ENCODE data around the gene FAH. TPM values are rescaled to one million over a fixed set of nuclear protein-coding genes. Genes with fewer than 3 reads are reported as not detected.

The FAH gene
- total RNA-seq, 1 donor from 2014 or later: 3.4 TPM

DNA sequence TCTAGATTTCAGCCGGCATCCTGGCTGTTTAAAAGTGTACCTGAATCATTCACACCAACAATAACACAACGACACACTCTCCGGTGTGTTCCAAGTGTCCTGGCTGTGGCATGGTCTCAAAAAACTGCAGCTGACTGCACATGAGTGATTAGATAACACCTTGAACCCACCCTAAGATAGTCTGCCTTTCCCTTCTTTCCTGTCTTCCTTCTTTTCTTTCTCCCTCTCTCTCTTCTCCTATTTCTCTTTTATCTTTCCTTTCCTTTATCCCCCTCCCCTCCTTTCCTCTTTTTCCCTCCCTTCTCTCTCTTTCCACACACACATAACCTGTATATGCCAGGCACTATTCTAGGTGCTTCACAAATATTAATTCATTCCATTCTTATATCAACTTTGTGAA is 1.2 kb upstream of the FAH start:
- no peak for DNase-seq (ENCODE audit: low read depth in 2 of 2)

DNA sequence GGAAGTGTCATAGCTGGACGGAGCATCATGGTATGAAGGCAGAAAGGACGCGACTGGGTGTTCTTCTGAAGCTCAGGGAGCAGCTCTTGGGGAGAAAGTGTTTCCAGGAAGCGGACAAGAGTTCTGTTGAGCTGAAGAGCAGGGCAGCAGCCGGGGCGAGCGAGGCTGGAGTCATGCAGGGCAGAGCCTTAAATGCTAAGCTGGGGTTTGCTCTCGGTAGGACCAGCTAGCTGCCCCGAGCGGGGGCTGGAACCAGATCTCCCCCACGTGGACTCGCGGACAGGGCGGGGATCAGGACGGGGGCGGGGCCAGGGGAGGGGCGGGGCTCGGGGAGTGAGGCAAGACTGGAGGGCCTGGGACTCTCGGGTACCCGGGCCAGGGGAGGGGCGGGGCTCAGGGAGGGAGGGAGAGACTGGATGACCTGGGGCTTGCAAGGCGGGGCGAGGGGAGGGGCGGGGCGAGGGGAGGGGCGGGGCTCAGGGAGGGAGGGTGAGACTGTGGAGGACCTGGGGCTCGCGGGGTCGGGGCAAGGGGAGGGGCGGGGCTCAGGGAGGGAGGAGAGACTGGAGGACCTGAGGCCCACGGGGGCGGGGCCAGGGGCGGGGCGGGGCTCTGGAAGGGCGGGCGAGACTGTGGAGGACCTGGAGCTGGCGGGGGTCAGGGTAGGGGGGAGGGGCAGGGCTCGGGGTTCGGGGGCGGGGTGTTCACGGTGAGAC is 461 bp upstream of the FAH start:
- peak; percentile 83 to 88 for DNase-seq (ENCODE audit: low read depth in 2 of 2)

DNA sequence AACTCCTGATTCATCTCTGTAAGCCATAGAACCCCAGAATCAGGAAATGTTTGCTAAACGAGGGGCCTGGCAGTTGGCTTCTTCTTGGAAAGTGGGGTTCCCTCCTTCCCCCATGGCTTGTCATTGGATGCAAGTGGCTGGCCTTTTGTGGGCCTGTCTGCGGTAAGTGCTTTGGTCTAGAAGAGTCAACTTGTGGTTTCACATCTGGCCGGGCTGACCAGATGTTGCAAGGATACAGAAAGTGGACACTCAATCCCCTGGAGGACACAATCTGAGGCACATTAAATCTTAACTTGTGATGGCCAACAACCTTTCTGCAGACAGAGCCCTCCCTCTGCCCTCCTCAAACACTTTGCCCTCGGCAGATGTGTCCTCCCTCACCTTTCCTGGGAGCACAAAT is 1.1 kb downstream of the FAH start:
- no peak for DNase-seq (ENCODE audit: low read depth in 2 of 2)

DNA sequence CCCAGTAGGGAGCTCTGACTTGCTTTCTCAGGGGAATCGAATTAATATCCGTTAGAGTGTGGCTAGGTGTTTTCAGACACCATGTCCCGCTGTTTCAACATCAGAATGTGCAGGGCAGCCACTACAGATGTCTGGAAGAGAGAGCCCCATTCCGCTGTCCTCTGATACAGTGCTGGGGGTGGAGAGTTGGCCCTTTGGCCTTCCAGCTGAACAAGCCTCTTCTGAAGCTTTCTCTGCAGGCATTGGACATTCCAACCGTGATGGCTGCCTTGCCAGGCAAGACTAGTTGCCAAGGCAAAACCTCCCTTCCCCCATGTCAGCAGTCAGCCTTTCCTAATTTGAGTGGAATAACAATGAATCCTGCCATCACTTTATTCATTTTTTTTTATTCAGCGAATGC is 1.5 kb downstream of the FAH start:
- no peak for DNase-seq (ENCODE audit: low read depth in 2 of 2)

DNA sequence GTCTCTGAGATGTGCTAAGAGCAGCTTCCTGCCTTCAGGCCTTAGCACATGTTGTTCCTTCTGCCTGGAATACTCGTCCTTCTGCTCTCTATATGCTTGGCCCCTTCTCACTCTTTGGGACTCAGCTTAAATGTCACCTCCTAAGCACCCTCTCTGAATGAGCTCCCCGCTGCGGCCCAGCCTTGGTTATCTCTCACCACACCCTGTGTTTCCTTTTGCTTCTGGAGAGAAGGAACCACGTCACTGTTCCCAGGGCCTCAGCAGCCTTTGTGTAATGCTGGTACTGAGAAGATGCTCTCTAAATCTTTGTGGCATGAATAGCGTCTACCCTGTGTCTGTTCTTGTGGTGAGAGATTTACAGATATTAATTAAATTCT is 2.2 kb downstream of the FAH start:
- no peak for DNase-seq (ENCODE audit: low read depth in 2 of 2)

DNA sequence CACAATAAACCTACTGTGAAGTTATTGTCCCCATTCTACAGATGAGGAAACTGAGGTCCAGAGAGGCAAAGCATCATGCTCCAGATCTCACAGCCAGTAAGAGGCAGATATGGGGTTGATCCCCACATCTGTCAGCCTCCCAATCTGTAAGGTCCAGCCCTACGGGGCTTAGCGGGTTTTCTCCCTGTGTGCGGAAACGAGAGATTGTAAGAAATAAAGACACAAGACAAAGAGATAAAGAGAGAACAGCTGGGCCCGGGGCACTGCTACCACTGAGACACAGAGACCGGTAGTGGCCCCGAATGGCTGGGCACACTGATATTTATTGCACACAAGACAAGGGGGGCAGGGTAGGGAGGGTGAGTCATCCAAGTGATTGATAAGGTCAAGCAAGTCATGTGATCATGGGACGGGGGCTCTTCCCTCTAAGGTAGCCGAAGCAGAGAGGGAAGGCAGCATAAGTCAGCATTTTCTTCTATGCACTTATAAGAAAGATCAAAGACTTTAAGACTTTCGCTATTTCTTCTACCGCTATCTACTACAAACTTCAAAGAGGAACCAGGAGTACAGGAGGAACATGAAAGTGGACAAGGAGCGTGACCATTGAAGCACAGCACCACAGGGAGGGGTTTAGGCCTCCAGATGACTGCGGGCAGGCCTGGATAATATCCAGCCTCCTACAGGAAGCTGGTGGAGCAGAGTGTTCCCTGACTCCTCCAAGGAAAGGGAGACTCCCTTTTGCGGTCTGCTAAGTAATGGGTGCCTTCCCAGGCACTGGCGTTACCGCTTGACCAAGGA is 2.8 kb downstream of the FAH start:
- peak in 1 of 2 donors; percentile 67 for DNase-seq (ENCODE audit: low read depth in 2 of 2)

DNA sequence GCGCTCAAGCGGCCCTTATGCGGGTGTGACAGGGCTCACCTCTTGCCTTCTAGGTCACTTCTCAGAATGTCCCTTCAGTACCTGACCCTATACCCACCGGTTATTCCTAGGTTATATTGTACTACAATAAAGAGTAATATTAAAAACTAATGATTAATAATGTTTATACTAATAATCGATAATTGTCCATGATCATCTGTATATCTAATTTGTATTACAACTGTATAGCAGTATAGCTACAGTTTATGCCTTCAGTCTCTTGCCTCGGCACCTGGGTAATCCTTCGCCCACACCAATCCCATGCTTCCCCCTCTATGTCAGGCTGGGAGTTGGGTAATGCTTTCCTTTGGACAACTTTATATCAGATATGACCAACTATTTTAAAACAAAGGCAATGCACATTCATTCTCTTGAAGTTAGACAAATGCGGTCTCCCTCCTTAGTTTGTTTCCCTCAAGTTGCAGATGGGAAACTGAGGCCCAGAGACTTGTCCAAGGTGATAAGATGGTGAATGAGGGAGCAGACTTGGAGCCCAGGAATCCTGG is 3.4 kb downstream of the FAH start:
- no peak for DNase-seq (ENCODE audit: low read depth in 2 of 2)

DNA sequence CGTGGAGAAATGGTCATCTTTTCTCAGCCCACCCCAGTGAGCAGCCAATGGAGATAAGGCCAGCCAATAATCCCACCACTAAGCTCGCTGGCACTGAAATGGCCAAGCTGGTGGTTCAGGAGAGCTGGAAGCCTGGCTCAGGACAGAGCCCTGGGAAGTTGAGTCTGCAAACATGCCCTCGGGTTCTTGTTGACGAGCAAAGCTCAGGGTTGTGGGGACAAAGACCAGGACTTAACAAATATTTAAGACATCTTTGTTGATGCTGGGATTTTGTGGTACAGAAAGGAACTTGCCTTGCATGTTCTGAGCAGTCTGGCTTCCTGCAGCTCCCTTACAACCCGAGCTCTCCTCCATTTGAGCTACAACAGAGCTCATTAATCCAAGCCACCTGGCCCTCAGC is 4.4 kb downstream of the FAH start:
- no peak for DNase-seq (ENCODE audit: low read depth in 2 of 2)

DNA sequence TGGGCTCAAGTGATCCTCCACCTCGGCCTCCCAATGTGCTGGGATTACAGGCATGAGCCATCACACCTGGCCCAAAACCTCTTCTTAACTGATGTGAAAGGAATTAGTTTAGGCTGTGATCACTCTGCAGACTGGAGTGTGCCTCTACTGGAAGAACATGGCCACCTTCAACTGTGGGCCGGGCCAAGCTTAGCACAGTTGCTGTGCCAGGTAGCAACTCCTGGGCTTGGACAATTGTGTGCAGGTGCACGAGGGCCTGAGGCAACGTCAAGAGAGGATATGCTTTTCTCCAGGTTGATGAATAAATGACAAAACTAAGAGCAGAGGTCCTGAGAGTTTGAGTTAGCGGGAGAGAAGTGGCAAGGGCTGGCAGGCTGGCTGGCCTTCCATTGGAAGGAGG is 6.5 kb downstream of the FAH start:
- no peak for DNase-seq (ENCODE audit: low read depth in 2 of 2)

DNA sequence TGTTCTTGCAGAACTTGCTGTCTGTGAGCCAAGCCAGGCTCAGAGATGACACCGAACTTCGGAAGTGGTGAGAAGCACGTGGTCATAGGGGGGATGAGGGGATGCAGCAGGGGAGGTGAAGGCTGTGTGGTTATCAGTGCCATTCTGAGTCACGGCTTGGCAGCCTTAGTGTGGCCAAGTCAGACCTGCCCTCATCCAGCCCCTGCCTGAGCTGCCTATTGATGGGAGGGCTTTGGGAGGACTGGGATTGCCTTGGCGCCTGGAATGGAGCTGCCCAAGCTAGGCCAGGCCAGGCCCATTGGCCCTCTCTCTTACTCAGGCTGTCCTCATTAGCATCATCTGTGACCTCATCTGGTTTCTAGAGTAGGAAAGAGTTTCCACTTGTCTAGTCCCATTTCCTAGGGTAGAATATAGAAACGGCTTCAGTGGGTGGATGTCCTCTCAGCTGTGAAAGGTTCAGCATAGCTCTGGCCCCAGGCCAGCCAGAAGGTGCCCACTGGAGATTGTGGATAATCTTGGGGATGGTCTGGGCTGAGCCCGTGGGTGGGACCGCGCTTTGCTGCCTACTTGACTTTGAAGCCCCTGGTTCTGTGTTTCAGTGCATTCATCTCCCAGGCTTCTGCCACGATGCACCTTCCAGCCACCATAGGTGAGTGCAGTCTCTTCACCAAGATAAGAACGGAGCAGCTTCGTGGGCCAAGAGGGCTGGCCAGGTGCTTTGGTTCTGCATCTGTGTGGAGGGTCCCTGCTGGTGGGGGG is 7.2 kb downstream of the FAH start:
- DNase-seq (ENCODE audit: low read depth in 2 of 2): no peak

DNA sequence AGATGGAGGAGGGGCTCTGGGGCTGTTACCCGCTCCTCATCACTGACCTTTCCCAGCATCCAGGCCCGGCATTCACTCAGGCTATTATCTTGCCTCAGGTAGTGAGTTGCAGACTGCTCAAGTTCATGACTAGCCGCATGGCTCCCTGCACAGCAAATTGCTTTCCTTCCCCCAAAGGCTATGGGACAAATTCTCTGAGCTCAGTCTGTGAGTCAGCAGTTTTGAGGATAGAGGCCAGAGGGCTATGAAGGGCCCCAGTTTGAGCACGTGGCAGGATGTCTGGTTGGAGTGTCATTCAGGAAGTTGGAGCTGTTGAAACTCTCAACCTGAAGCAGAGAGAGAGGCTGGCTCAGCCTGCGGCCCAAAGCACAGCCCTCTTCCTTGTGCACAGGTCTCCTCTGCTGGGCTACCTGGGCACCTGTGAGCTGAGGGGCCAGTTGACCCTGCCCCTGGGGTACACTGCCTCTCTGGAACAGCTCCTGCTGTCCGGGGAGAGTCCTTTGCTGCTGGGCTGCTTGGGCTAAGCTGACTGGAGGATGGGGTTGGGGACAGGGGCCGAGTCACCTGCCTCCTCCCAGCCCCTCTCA is 7.9 kb downstream of the FAH start:
- peak; percentile 91 to 92 for DNase-seq (ENCODE audit: low read depth in 2 of 2)

DNA sequence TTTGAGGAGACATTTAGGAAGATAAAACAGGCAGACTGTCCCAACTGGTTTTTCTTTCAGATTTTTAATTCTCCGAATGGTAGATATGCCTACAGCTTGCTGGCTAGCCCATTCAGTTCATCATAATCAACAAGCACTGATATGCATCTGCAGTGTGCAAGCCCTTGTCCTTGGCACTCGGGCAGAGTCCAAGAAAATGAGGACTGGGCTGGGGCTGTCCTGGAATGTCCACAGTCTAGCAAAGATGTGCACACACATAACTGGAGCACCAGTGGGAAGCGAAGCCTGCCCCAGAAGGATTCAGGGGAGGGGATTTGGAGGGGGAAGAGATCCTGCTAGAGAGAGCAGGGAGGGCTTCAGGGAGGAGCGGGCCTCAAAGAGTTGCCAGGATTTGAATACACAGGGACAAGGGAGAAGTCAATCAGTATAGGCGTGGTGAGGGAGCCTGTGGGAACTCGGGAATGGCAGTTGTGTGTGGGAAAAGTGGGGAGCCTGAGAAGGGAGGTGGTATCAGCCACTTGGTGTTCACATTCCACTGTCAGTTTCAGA is 8.7 kb downstream of the FAH start:
- no peak for DNase-seq (ENCODE audit: low read depth in 2 of 2)

DNA sequence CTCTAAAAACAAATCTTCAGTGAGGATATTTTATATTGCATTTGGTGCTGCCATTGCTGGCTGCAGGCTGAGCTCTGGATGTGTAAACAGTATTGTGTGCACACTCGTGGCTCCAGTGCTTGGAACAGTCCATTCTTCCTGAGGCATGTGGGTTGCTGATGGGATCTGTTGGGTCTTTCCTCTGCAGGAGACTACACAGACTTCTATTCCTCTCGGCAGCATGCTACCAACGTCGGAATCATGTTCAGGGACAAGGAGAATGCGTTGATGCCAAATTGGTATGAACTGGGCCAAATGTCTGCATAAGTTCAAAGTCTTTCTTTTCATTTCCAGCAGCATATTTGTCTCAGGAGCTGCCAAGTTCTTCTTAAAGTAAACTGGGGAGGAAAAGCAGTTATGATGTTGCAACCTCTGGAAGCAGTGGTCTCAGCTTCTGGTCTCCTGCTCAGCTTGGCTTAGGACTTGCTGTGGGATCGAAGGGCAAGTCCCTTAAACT is 9.3 kb downstream of the FAH start:
- no peak for DNase-seq (ENCODE audit: low read depth in 2 of 2)

DNA sequence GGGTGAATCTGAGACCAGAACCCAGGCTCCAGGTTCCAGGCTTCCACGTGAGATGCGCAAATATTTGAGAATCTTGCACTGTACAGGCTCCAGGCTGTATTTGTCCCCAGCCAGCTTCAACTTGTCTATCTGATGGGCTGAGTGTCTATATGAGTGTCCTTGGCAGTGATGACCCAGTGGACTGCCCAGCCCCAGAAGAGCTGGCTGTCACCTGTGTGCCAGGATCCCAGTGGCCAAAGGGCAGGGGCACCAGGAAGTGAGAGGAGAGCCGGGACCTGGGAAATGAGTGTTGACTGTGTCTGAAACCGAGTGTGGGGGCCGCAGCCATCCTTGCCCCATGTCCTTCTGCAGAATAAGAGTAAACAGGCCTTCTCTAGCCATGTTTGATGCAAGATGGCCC is 10.4 kb downstream of the FAH start:
- no peak for DNase-seq (ENCODE audit: low read depth in 2 of 2)

DNA sequence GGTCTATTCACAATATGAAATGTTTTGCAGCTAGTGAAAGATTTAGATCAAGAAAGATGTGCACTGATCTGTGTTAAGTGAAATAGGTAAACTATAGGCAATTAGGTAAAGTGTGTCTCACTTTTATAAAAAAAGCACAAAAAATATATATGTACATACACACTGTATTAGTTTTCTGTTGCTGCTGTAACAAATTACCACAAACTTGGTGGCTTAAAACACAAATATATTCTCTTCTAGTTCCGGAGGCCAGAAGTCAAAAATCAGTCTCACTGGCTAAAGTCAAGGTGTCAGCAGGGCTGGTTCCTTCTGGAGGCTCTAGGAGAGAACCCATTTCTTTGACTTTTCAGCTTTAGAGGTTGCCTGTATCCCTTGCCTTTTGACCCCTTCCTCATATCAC is 11.1 kb downstream of the FAH start:
- DNase-seq (ENCODE audit: low read depth in 2 of 2): no peak

DNA sequence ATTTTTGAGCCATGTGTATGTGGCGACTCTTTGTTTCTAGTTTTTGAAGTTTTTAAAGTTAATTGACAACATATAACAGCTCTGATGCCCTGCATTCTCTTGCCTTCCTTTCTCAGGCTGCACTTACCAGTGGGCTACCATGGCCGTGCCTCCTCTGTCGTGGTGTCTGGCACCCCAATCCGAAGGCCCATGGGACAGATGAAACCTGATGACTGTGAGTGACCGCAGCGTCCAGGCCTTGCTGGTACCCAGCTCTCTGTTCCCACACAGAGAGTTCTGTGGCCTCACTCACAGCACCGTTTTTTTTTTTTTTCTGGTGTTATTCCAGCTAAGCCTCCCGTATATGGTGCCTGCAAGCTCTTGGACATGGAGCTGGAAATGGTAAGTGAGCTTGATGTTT is 15.1 kb downstream of the FAH start:
- DNase-seq (ENCODE audit: low read depth in 2 of 2): no peak

DNA sequence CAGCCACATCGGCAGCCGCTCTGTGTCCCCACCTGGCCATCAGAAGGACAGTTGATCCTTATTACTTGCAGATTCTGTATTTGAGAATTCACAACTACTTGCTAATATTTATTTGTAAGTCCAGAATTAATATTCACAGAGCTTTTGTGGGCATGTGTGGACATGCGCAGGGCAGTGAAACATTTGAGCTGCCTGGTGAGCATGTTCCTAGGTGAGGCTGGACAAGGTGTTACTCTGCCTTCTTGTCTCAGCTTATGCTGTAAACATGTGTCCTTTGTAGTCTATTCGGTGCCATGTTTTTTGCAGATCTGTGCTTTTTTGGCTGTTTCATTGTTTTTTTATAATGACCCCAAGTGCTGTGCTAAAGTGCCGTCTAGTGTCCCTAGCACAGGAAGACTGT is 15.6 kb downstream of the FAH start:
- no peak for DNase-seq (ENCODE audit: low read depth in 2 of 2)

DNA sequence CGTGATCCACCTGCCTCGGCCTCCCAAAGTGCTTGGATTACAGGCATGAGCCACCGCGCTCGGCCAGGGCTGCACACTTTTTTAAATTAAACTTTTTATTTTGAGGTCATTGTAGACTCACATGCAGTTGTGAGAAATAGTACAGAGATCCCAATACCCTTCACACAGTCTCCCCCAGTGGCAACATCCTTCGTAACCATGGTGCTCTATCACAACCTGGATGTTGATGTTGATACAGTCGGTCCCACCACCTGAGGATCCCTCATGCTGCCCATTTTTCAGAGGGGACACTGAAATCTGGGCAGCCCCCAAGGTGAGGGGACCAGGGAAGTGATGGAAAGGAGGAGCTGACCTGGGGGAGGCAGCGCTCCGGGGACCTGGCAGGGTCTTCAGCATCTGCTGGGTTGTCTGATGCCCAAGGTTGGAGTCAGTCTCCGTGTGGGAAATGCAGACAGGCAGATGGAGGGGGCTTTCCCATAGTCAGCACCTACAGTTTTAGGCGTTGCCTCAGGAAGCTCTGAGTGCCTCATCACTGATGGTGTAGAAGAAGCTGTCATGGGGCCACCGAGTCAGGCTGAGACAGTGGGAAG is 17.1 kb downstream of the FAH start:
- no peak for DNase-seq (ENCODE audit: low read depth in 2 of 2)

DNA sequence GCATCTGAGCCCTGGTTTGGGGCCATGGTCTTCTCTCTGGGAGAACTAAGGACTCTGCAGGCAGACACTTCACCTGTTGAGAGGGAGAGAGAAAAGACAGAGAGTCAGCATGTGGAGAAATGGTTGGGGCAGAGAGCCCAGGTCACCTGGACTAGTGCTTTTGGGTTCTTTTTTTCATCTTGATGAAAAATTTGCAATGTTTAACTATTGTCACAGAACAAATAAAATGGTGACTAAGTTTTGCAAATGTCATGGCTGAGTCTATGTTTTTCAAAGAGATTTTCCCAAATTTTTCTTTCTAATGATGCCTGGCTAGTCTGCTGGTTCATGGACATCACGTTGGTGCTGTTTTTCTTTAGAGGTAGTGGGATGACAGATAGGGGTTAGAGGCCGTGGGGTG is 17.8 kb downstream of the FAH start:
- no peak for DNase-seq (ENCODE audit: low read depth in 2 of 2)

DNA sequence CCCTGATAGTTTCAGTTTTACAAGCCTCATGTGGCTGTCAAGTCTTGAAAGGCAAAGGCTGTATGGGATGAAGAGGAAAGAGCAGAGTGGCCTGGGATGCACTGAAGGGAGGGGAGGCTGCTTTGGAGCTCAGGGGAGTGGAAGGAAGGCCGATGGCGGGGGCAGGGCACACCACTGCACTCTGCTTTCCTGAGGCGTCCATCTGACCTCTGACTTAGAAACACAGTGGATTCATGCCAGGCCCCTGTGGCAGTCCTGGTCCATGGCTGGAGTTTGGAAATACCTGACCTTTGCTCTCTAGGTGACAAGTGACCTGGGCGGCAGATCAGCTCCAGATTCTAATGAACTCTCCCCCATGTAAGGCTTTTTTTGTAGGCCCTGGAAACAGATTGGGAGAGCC is 19.0 kb downstream of the FAH start:
- no peak for DNase-seq (ENCODE audit: low read depth in 2 of 2)

DNA sequence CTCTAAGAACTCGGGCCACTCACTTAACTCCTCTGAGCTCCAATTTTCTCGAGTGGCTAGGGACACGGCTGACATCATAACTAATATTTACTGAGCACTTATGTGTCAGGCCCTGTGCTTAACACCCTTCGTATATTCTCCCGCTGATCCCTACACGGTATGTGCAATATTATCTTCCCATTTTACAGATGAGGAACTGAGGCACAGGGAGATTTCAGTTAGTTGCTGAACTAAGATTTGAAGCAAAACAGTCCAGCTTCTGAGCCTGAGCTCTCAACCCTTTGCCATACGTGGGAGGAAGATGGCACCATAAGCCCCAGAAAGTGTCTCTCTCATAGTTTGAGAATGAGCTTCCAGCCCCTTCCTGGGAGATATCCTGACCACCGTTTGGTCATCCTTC is 19.6 kb downstream of the FAH start:
- no peak for DNase-seq (ENCODE audit: low read depth in 2 of 2)
